Activated gamma-delta T cell (primary cell): ENCODE results near the gene ANGPT4.
"Not testable (repeated sequence)": the region's sequence is repeated elsewhere in the genome, so short reads cannot be mapped to it uniquely, and the experiment has no call there.

ENCODE experiments used
- DNase-seq: peaks from one replicate; lab custom pipeline; 2025; lab: John Stamatoyannopoulos, UW

The ANGPT4 gene

GRCh38 chr20:872855-873520 is 43.1 kb downstream of the ANGPT4 start:
- no peak for DNase-seq

GRCh38 chr20:871948-872347 is 44.2 kb downstream of the ANGPT4 start:
- no peak for DNase-seq

GRCh38 chr20:871436-871835 is 44.7 kb downstream of the ANGPT4 start:
- no peak for DNase-seq

- DNase-seq: no peak
These were observed 45.4 kb downstream of the ANGPT4 start for GRCh38 chr20:870758-871157.

- no peak for DNase-seq
These were observed 46.5 kb downstream of the ANGPT4 start for GRCh38 chr20:869606-870005.

GRCh38 chr20:868279-868678 is 47.9 kb downstream of the ANGPT4 start:
- no peak for DNase-seq

GRCh38 chr20:865440-865839 is 50.7 kb downstream of the ANGPT4 start:
- no peak for DNase-seq

- no peak for DNase-seq
These were observed 55.2 kb downstream of the ANGPT4 start for GRCh38 chr20:860891-861290.

- DNase-seq: no peak
These were observed 56.3 kb downstream of the ANGPT4 start for GRCh38 chr20:859751-860231.

GRCh38 chr20:858011-858410 is 58.1 kb downstream of the ANGPT4 start:
- no peak for DNase-seq

GRCh38 chr20:856361-856775 is 59.8 kb downstream of the ANGPT4 start:
- DNase-seq: peak; percentile 31

GRCh38 chr20:855466-856360 is 60.4 kb downstream of the ANGPT4 start:
- DNase-seq: no peak

GRCh38 chr20:854601-855000 is 61.5 kb downstream of the ANGPT4 start:
- DNase-seq: no peak

- no peak for DNase-seq
These were observed 62.6 kb downstream of the ANGPT4 start for GRCh38 chr20:853406-853996.

GRCh38 chr20:848731-849130 is 67.4 kb downstream of the ANGPT4 start:
- DNase-seq: not testable (repeated sequence)

GRCh38 chr20:848193-848592 is 67.9 kb downstream of the ANGPT4 start:
- DNase-seq: no peak

- peak; percentile 18 for DNase-seq
These were observed 69.2 kb downstream of the ANGPT4 start for GRCh38 chr20:846894-847278.

- no peak for DNase-seq
These were observed 69.9 kb downstream of the ANGPT4 start for GRCh38 chr20:845941-846893.

- DNase-seq: no peak
These were observed 70.8 kb downstream of the ANGPT4 start for GRCh38 chr20:845226-845868.

- DNase-seq: peak; percentile 59
These were observed 71.5 kb downstream of the ANGPT4 start for GRCh38 chr20:844473-845225.
